GM13977 (cell line): ENCODE measurements around the gene SORCS1.

ENCODE experiments used
- DNase-seq: peaks from one replicate; pipeline ENCODE4 v3.0.0; 2012; ENCODE audit warnings: low spot score
- CTCF ChIP-seq: IDR thresholded peaks from 2 replicates; pipeline ENCODE4 v1.5.1; 2012; ENCODE audit warnings: mild to moderate bottlenecking, control low read depth; ENCODE audit not compliant: insufficient read depth; ENCODE audit errors: extremely low read depth, missing control alignments
- in situ Hi-C: fragments of 300-500 bp; cut with MboI; formaldehyde crosslinking; loops from one replicate; pipeline ENCODE4 v1.12.0; 2022; ENCODE audit warnings: low sequenced_read_pairs, low pct_unique_long_range_greater_than_20kb, mixed read lengths, inconsistent platforms; ENCODE audit not compliant: unreplicated experiment

The SORCS1 gene

GRCh38 chr10:106873770-106874603 is 290.5 kb downstream of the SORCS1 start:
- no peak for TF ChIP-seq CTCF
- DNase-seq: no peak
- in situ Hi-C loops: no loop called here

- no peak for TF ChIP-seq CTCF
- in situ Hi-C loops: no loop called here
- no peak for DNase-seq
Measured at GRCh38 chr10:106872176-106872575, 292.3 kb downstream of the SORCS1 start.

GRCh38 chr10:106866244-106866845 is 298.2 kb downstream of the SORCS1 start:
- in situ Hi-C loops: no loop called here
- no peak for TF ChIP-seq CTCF
- peak; percentile 8 for DNase-seq

- no peak for DNase-seq
- in situ Hi-C loops: no loop called here
- TF ChIP-seq CTCF: no peak
Measured at GRCh38 chr10:106864031-106864430, 300.5 kb downstream of the SORCS1 start.

- no peak for DNase-seq
- TF ChIP-seq CTCF: peak; percentile 21
- in situ Hi-C loops: no loop called here
Measured at GRCh38 chr10:106863549-106863948, 301.0 kb downstream of the SORCS1 start.

- no peak for DNase-seq
- in situ Hi-C loops: no loop called here
- no peak for TF ChIP-seq CTCF
Measured at GRCh38 chr10:106859892-106860652, 304.4 kb downstream of the SORCS1 start.
